K562 (cell line): ENCODE data around the gene FA2H. TPM values are rescaled to one million over a fixed set of nuclear protein-coding genes. Genes with fewer than 3 reads are reported as not detected.

Experiments used
- polyA plus RNA-seq, 8 experiments: library from polyadenylated mRNA; depleted of rRNA in 4 of 8; stranded (reverse) in 5 of 8; unstranded in 3 of 8; fragments of >200 nt; fragmentation: Nextera tagmentation in 2 of 8; fragmentation: Illumina TruSeq in 1 of 8; extraction: Ambion mirVana in 2 of 8; extraction: Trizol in 1 of 8; gene quantifications; 2 replicates each; pipeline versions ENCODE4 v1.2.1 to v1.2.3, GENCODE V29; 2011 to 2014; ENCODE audit warnings: inconsistent platforms in 1 of 8, missing spikeins in 1 of 8
- total RNA-seq, 7 experiments: library from RNA; depleted of rRNA in 6 of 7; stranded (reverse); fragments of >200 nt in 6 of 7; fragmentation: Illumina TruSeq in 2 of 7; extraction: Trizol in 2 of 7; gene quantifications; 2 replicates each; pipeline versions ENCODE4 v1.2.1 to v1.2.3, GENCODE V29; 2011 to 2021; ENCODE audit warnings: low replicate concordance in 1 of 7

The FA2H gene
- total and polyA plus RNA-seq, 9 of the 15 experiments (the other 6 are each of a cell fraction or from before 2014, with no cell fraction given): not detected

Other genes with a start within 250 kb of the FA2H start
- 29.9 and 31.1 TPM in 2 replicates for gene GLG1, start 167.7 kb downstream of the FA2H start, total RNA-seq (2014; rRNA removed)
- 24.0 and 26.5 TPM in 2 replicates for gene GLG1, start 167.7 kb downstream of the FA2H start, total RNA-seq (2014; rRNA removed; fragmentation: Illumina TruSeq; extraction: Trizol)
- gene GLG1, start 167.7 kb downstream of the FA2H start, total RNA-seq (2015; rRNA removed; fragmentation: Illumina TruSeq; extraction: Trizol): 22.9 and 24.5 TPM in 2 replicates
- 32.9 and 36.0 TPM in 2 replicates for gene GLG1, start 167.7 kb downstream of the FA2H start, total RNA-seq (2021)
- 23.6 and 28.9 TPM in 2 replicates for gene GLG1, start 167.7 kb downstream of the FA2H start, polyA plus RNA-seq (2011; rRNA removed)
- gene GLG1, start 167.7 kb downstream of the FA2H start, polyA plus RNA-seq (2014; fragmentation: Illumina TruSeq; extraction: Trizol): 22.2 and 25.8 TPM in 2 replicates
- 1 to 10 TPM; 6.2 to 7.2 TPM for gene GLG1, start 167.7 kb downstream of the FA2H start, polyA plus RNA-seq (2014; fragmentation: Nextera tagmentation; extraction: Ambion mirVana)
- 18.0 and 20.6 TPM in 2 replicates for gene GLG1, start 167.7 kb downstream of the FA2H start, polyA plus RNA-seq (2014; rRNA removed)
- gene RFWD3, start 107.9 kb downstream of the FA2H start, total RNA-seq (2014; rRNA removed): 68.1 and 71.5 TPM in 2 replicates
- 79.0 and 83.5 TPM in 2 replicates for gene RFWD3, start 107.9 kb downstream of the FA2H start, total RNA-seq (2014; rRNA removed; fragmentation: Illumina TruSeq; extraction: Trizol)
- 77.4 and 86.1 TPM in 2 replicates for gene RFWD3, start 107.9 kb downstream of the FA2H start, total RNA-seq (2015; rRNA removed; fragmentation: Illumina TruSeq; extraction: Trizol)
- gene RFWD3, start 107.9 kb downstream of the FA2H start, total RNA-seq (2021): 111 and 121 TPM in 2 replicates
- gene RFWD3, start 107.9 kb downstream of the FA2H start, polyA plus RNA-seq (2011; rRNA removed): 87.1 and 111 TPM in 2 replicates
- gene RFWD3, start 107.9 kb downstream of the FA2H start, polyA plus RNA-seq (2014; fragmentation: Illumina TruSeq; extraction: Trizol): 89.1 and 93.1 TPM in 2 replicates
- gene RFWD3, start 107.9 kb downstream of the FA2H start, polyA plus RNA-seq (2014; fragmentation: Nextera tagmentation; extraction: Ambion mirVana): 10 to 100 TPM; 20.8 to 55.5 TPM
- 70.1 and 75.2 TPM in 2 replicates for gene RFWD3, start 107.9 kb downstream of the FA2H start, polyA plus RNA-seq (2014; rRNA removed)
- 5.0 and 8.9 TPM in 2 replicates for gene MLKL, start 74.0 kb downstream of the FA2H start, total RNA-seq (2014; rRNA removed)
- gene MLKL, start 74.0 kb downstream of the FA2H start, total RNA-seq (2014; rRNA removed; fragmentation: Illumina TruSeq; extraction: Trizol): 4.2 and 4.3 TPM in 2 replicates
- gene MLKL, start 74.0 kb downstream of the FA2H start, total RNA-seq (2015; rRNA removed; fragmentation: Illumina TruSeq; extraction: Trizol): 5.9 and 6.1 TPM in 2 replicates
- gene MLKL, start 74.0 kb downstream of the FA2H start, total RNA-seq (2021): 5.1 and 5.6 TPM in 2 replicates
- gene MLKL, start 74.0 kb downstream of the FA2H start, polyA plus RNA-seq (2011; rRNA removed): 1.9 and 5.8 TPM in 2 replicates
- 4.1 and 5.4 TPM in 2 replicates for gene MLKL, start 74.0 kb downstream of the FA2H start, polyA plus RNA-seq (2014; fragmentation: Illumina TruSeq; extraction: Trizol)
- 1 to 10 TPM; 1.6 to 2.1 TPM for gene MLKL, start 74.0 kb downstream of the FA2H start, polyA plus RNA-seq (2014; fragmentation: Nextera tagmentation; extraction: Ambion mirVana)
- gene MLKL, start 74.0 kb downstream of the FA2H start, polyA plus RNA-seq (2014; rRNA removed): 4.8 and 5.8 TPM in 2 replicates
- gene WDR59, start 210.3 kb upstream of the FA2H start, total RNA-seq (2014; rRNA removed): 19.6 and 35.1 TPM in 2 replicates
- gene WDR59, start 210.3 kb upstream of the FA2H start, total RNA-seq (2014; rRNA removed; fragmentation: Illumina TruSeq; extraction: Trizol): 32.2 and 34.7 TPM in 2 replicates
- 20.0 and 28.0 TPM in 2 replicates for gene WDR59, start 210.3 kb upstream of the FA2H start, total RNA-seq (2015; rRNA removed; fragmentation: Illumina TruSeq; extraction: Trizol)
- 81.3 and 94.3 TPM in 2 replicates for gene WDR59, start 210.3 kb upstream of the FA2H start, total RNA-seq (2021)
- 119 and 126 TPM in 2 replicates for gene WDR59, start 210.3 kb upstream of the FA2H start, polyA plus RNA-seq (2011; rRNA removed)
- gene WDR59, start 210.3 kb upstream of the FA2H start, polyA plus RNA-seq (2014; fragmentation: Illumina TruSeq; extraction: Trizol): 47.6 and 59.0 TPM in 2 replicates
- gene WDR59, start 210.3 kb upstream of the FA2H start, polyA plus RNA-seq (2014; fragmentation: Nextera tagmentation; extraction: Ambion mirVana): 10 to 100 TPM; 12.7 to 16.2 TPM
- gene WDR59, start 210.3 kb upstream of the FA2H start, polyA plus RNA-seq (2014; rRNA removed): 52.2 and 57.4 TPM in 2 replicates
- gene ZNRF1, start 224.2 kb upstream of the FA2H start, total RNA-seq (2014; rRNA removed): 30.4 and 32.4 TPM in 2 replicates
- 10.6 and 15.5 TPM in 2 replicates for gene ZNRF1, start 224.2 kb upstream of the FA2H start, total RNA-seq (2014; rRNA removed; fragmentation: Illumina TruSeq; extraction: Trizol)
- 17.2 and 18.8 TPM in 2 replicates for gene ZNRF1, start 224.2 kb upstream of the FA2H start, total RNA-seq (2015; rRNA removed; fragmentation: Illumina TruSeq; extraction: Trizol)
- 35.3 and 37.7 TPM in 2 replicates for gene ZNRF1, start 224.2 kb upstream of the FA2H start, total RNA-seq (2021)
- gene ZNRF1, start 224.2 kb upstream of the FA2H start, polyA plus RNA-seq (2011; rRNA removed): 19.1 and 25.1 TPM in 2 replicates
- gene ZNRF1, start 224.2 kb upstream of the FA2H start, polyA plus RNA-seq (2014; fragmentation: Illumina TruSeq; extraction: Trizol): 20.1 and 21.0 TPM in 2 replicates
- gene ZNRF1, start 224.2 kb upstream of the FA2H start, polyA plus RNA-seq (2014; fragmentation: Nextera tagmentation; extraction: Ambion mirVana): 10 to 100 TPM in 1 of 2 experiments, 1 to 10 TPM in 1; 9.5 to 20.0 TPM
- gene ZNRF1, start 224.2 kb upstream of the FA2H start, polyA plus RNA-seq (2014; rRNA removed): 21.8 and 23.9 TPM in 2 replicates